ENCODE results near the gene MYO5C. TPM values are rescaled to one million over a fixed set of nuclear protein-coding genes. Genes with fewer than 3 reads are reported as not detected.

MYO5C gene
- total and polyA plus RNA-seq, 10 donors = 0.53 to 23.4 (median 14.7) TPM

DNA sequence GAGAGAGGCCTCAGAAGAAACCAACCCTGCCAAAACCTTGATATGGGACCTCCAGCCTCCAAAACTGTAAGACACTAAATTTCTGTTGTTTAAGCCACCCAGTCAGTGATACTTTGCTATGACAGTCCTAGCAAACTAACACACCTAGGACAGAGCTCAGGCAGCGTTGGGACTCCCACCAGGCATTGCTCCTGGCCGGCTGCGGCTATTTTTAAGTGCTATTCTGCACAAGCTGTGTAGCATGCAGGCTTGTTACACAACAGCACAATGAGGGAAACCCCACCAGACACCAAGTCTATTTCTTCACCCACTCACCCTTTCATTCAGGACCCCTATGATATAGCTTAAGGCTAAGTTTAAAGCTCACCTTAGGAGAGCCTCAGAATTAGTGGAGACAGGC is 57.5 kb downstream of the MYO5C start:
- WGBS, 5 donors = 91 to 96% (median 93%) methylated on average over 3 of the region's 3 CpGs
- TF ChIP-seq POLR2AphosphoS5 (IDR thresholded peaks at IDR 0.05) (no peak), CTCF (IDR thresholded peaks at IDR 0.05 in 8 of 11, conservative IDR thresholded peaks at IDR 0.05 in 3 of 11) (no peak), POLR2A (IDR thresholded peaks at IDR 0.05) (no peak)

GRCh38 chr15:52236013-52236412 is 59.6 kb downstream of the MYO5C start:
- peaks cover 4 to 61% (median 33%) of the 10 kb centered on the region in 6 donors for H3K4me1 ChIP-seq
- DNase-seq = no peak
- no peak for TF ChIP-seq POLR2A (IDR thresholded peaks at IDR 0.05)
- TF ChIP-seq CTCF (IDR thresholded peaks at IDR 0.05 in 8 of 11, conservative IDR thresholded peaks at IDR 0.05 in 3 of 11) = no peak
- no peak for TF ChIP-seq POLR2AphosphoS5 (IDR thresholded peaks at IDR 0.05)
- intact Hi-C loops (cut with DNase I; ENCODE audit: low total_unique reads) = no loop called here
- WGBS, 5 donors = 54 to 70% (median 67%) methylated on average over 7 to 8 of the region's 8 CpGs
- H3K9me3 ChIP-seq = no peaks in the 10 kb centered on the region
- H3K4me3 ChIP-seq = no peak overlapping the region
- peaks cover 0 to 7% (median 0%) of the 10 kb centered on the region in 6 donors for H3K36me3 ChIP-seq
- peak overlapping the region in 7 of 8 donors; percentile 58 to 92 (median 81) for H3K27ac ChIP-seq
- H3K27me3 ChIP-seq (replicated peaks in 1 of 7) = no peaks in the 10 kb centered on the region

More for the DNA sequence above, 57.5 kb downstream of the MYO5C start:
- Histone ChIP-seq H3K9me3 (no peaks in the 10 kb centered on the region), H3K4me3 (no peak overlapping the region), H3K27ac (peak overlapping the region in 1 of 8 donors; percentile 92), H3K27me3 (replicated peaks in 1 of 7) (no peaks in the 10 kb centered on the region), H3K36me3 (peaks cover 0 to 7% (median 0%) of the 10 kb centered on the region in 6 donors), H3K4me1 (peaks cover 0 to 42% (median 28%) of the 10 kb centered on the region in 6 donors)
- no peak for DNase-seq
- intact Hi-C loops (cut with DNase I; ENCODE audit: low total_unique reads) = no loop called here

- Histone ChIP-seq H3K9me3 (no peaks in the 10 kb centered on the region), H3K27me3 (replicated peaks in 1 of 7) (no peaks in the 10 kb centered on the region), H3K4me3 (no peak overlapping the region), H3K4me1 (peaks cover 4 to 71% (median 33%) of the 10 kb centered on the region in 6 donors), H3K27ac (peak overlapping the region; percentile 22 to 92 (median 81)), H3K36me3 (peaks cover 0 to 7% (median 0%) of the 10 kb centered on the region in 6 donors)
- TF ChIP-seq POLR2A (IDR thresholded peaks at IDR 0.05) (peak in 1 of 3 donors; percentile 26), POLR2AphosphoS5 (IDR thresholded peaks at IDR 0.05) (peak; percentile 26 to 74 (median 69)), CTCF (IDR thresholded peaks at IDR 0.05 in 8 of 11, conservative IDR thresholded peaks at IDR 0.05 in 3 of 11) (no peak)
- peak; percentile 88 for DNase-seq
- WGBS, 5 donors = 38 to 52% (median 50%) methylated on average over 17 of the region's 17 CpGs
- intact Hi-C loops (cut with DNase I; ENCODE audit: low total_unique reads) = no loop called here
These were observed 60.7 kb downstream of the MYO5C start for GRCh38 chr15:52234596-52235541.

GRCh38 chr15:52233405-52233804 is 62.2 kb downstream of the MYO5C start:
- Histone ChIP-seq H3K27me3 (replicated peaks in 1 of 7) (no peaks in the 10 kb centered on the region), H3K36me3 (peaks cover 0 to 7% (median 0%) of the 10 kb centered on the region in 6 donors), H3K4me3 (peak overlapping the region in 1 of 8 donors; percentile 21), H3K4me1 (peaks cover 4 to 83% (median 33%) of the 10 kb centered on the region in 6 donors), H3K27ac (peak overlapping the region; percentile 22 to 92 (median 81)), H3K9me3 (no peaks in the 10 kb centered on the region)
- intact Hi-C loops (cut with DNase I; ENCODE audit: low total_unique reads) = no loop called here
- TF ChIP-seq POLR2AphosphoS5 (IDR thresholded peaks at IDR 0.05) = peak in 1 of 3 donors; percentile 48
- TF ChIP-seq CTCF (IDR thresholded peaks at IDR 0.05 in 8 of 11, conservative IDR thresholded peaks at IDR 0.05 in 3 of 11) = no peak
- 32 to 61% (median 47%) methylated on average over 4 of the region's 4 CpGs for WGBS, 5 donors
- no peak for DNase-seq
